Measurements from ENCODE around the gene NR6A1.

- no peak for TF ChIP-seq JUNB (CRISPR knock-in tag; IDR thresholded peaks at IDR 0.05; ENCODE audit: borderline replicate concordance)
- TF ChIP-seq GABPA (IDR thresholded peaks at IDR 0.05; ENCODE audit: low read depth, low read length), result no peak
- no peak for TF ChIP-seq GABPA (CRISPR knock-in tag; IDR thresholded peaks at IDR 0.05; ENCODE audit: low read depth)
Observed at GRCh38 chr9:124754289-124754688, 16.8 kb downstream of the NR6A1 start.
